GM10248 (cell line): ENCODE measurements around the gene MINDY3.
A peak's percentile ranks its signal among the peaks of the same experiment; 100 is the strongest.
"Not testable (repeated sequence)": the region's sequence is repeated elsewhere in the genome, so short reads cannot be mapped to it uniquely, and the experiment has no call there.

ENCODE experiments used
- CTCF ChIA-PET: fragments of 300-600 bp; sonication (Branson Sonifier 250); formaldehyde crosslinking; extraction: SDS; loops from one replicate; lab custom pipeline; 2021; ENCODE audit warnings: antibody characterized with exemption; lab: Yijun Ruan, JAX
- POLR2A ChIA-PET: fragments of 350-650 bp; sonication (Branson Sonifier 250); formaldehyde crosslinking; extraction: SDS; loops from one replicate; lab custom pipeline; 2020; ENCODE audit warnings: antibody characterized with exemption; lab: Yijun Ruan, JAX
- DNase-seq: peaks from one replicate; pipeline ENCODE4 v3.0.0; 2012; ENCODE audit errors: extremely low spot score
- CTCF ChIP-seq: IDR thresholded peaks from 2 replicates; pipeline ENCODE4 v1.5.1; 2012; ENCODE audit warnings: mild to moderate bottlenecking, low read depth; ENCODE audit errors: extremely low read depth, missing control alignments, control extremely low read depth

The MINDY3 gene

GRCh38 chr10:15881542-15881941, 21.2 kb upstream of the MINDY3 start:
- ChIA-PET CTCF (interaction anchor here (1.8 kb wide), 1 partner anchor 21 kb away, joined by 10 read pairs; no protein-coding TSS in a partner anchor), POLR2A (no interaction called here)
- DNase-seq = no peak
- no peak for TF ChIP-seq CTCF

GRCh38 chr10:15879663-15880062, 19.4 kb upstream of the MINDY3 start:
- DNase-seq = no peak
- TF ChIP-seq CTCF = no peak
- CTCF ChIA-PET = interaction anchor here (0.8 to 1.5 kb wide), 12 partner anchors 13 to 949 kb away, joined by 3 to 4 read pairs (median 3); partner anchors contain the start of gene MINDY3
- POLR2A ChIA-PET = no interaction called here

- ChIA-PET CTCF (interaction anchor here (0.8 to 1.7 kb wide), 12 partner anchors 12 to 949 kb away, joined by 3 to 4 read pairs (median 3); partner anchors contain the start of gene MINDY3), POLR2A (no interaction called here)
- TF ChIP-seq CTCF = peak; percentile 51
- peak; percentile 35 for DNase-seq
Measured at GRCh38 chr10:15879058-15879457, 18.8 kb upstream of the MINDY3 start.

- POLR2A ChIA-PET = no interaction called here
Measured at GRCh38 chr10:15877836-15878576, 17.7 kb upstream of the MINDY3 start.

GRCh38 chr10:15876274-15876673, 16.0 kb upstream of the MINDY3 start:
- POLR2A ChIA-PET = not testable (repeated sequence)

More at GRCh38 chr10:15877836-15878576, 17.7 kb upstream of the MINDY3 start:
- no peak for TF ChIP-seq CTCF
- CTCF ChIA-PET = interaction anchor here (0.8 to 1.7 kb wide), 5 partner anchors 10 to 949 kb away, joined by 3 to 4 read pairs (median 3); no protein-coding TSS in a partner anchor
- no peak for DNase-seq

GRCh38 chr10:15872645-15873044, 12.3 kb upstream of the MINDY3 start:
- CTCF ChIA-PET, DNase-seq, POLR2A ChIA-PET: not testable (repeated sequence)

More at GRCh38 chr10:15876274-15876673, 16.0 kb upstream of the MINDY3 start:
- CTCF ChIA-PET = interaction anchor here (1.5 kb wide), 1 partner anchor 951 kb away, joined by 3 read pairs; no protein-coding TSS in a partner anchor
- DNase-seq = not testable (repeated sequence)

GRCh38 chr10:15871823-15872222, 11.5 kb upstream of the MINDY3 start:
- CTCF ChIA-PET = no interaction called here
- no peak for TF ChIP-seq CTCF
- no peak for DNase-seq
- POLR2A ChIA-PET = no interaction called here
